GM23338 (cell line): ENCODE data around the gene GIPC2.

Experiments used
- ETS1 ChIP-seq: IDR thresholded peaks from 2 replicates; pipeline ENCODE4 v1.6.1; 2016; ENCODE audit warnings: antibody characterized with exemption
- EZH2 ChIP-seq: fragments of 200-600 bp; sonication (generic); IDR thresholded peaks from one replicate; pipeline ENCODE4 v1.8.0; 2017; ENCODE audit warnings: antibody characterized with exemption, mild to moderate bottlenecking, low read depth; ENCODE audit not compliant: unreplicated experiment
- EZH2phosphoT487 ChIP-seq: fragments of 200-600 bp; sonication (generic); IDR thresholded peaks from one replicate; pipeline ENCODE4 v1.8.1; 2018; ENCODE audit warnings: antibody characterized with exemption; ENCODE audit not compliant: unreplicated experiment
- POLR2AphosphoS5 ChIP-seq: IDR thresholded peaks from 2 replicates; pipeline ENCODE4 v1.6.1; 2016; ENCODE audit warnings: antibody characterized with exemption, low read depth
- TF ChIP-seq, protein P1 (sequence below), 2 experiments: fragments of 200-600 bp in 1 of 2; sonication (generic) in 1 of 2; conservative IDR thresholded peaks; 2 replicates each; pipeline versions ENCODE4 v1.5.1 to v1.6.1; 2016 to 2017; ENCODE audit warnings: antibody characterized with exemption in 2 of 2, low read depth in 2 of 2, mild to moderate bottlenecking in 2 of 2, moderate library complexity in 1 of 2

DNA sequence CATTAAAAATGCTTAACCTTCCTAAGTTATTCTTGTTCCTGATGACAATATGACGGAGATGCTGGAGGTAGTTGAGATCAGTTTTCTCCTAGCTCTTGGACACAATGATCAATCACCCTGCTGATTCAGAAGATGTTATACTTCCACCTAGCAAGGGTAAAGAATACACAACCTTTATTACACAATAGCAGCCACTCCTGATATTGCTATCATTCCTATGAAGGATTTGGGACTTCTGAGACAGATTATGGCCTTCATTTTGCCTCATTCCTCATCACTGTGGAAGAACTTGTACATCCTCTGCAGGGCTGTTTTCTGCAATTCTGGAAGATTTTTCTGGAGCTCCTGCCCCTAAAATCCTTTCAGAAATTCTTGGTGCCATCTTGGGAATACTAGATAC, 47.8 kb downstream of the GIPC2 start:
- TF ChIP-seq, protein P1, sequence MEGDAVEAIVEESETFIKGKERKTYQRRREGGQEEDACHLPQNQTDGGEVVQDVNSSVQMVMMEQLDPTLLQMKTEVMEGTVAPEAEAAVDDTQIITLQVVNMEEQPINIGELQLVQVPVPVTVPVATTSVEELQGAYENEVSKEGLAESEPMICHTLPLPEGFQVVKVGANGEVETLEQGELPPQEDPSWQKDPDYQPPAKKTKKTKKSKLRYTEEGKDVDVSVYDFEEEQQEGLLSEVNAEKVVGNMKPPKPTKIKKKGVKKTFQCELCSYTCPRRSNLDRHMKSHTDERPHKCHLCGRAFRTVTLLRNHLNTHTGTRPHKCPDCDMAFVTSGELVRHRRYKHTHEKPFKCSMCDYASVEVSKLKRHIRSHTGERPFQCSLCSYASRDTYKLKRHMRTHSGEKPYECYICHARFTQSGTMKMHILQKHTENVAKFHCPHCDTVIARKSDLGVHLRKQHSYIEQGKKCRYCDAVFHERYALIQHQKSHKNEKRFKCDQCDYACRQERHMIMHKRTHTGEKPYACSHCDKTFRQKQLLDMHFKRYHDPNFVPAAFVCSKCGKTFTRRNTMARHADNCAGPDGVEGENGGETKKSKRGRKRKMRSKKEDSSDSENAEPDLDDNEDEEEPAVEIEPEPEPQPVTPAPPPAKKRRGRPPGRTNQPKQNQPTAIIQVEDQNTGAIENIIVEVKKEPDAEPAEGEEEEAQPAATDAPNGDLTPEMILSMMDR (conservative IDR thresholded peaks at IDR 0.05; ENCODE audit: low read depth in 2 of 2) = no peak
- no peak for TF ChIP-seq EZH2phosphoT487
- no peak for TF ChIP-seq ETS1
- TF ChIP-seq EZH2 = no peak
- TF ChIP-seq POLR2AphosphoS5 = no peak
